Endothelial cell of umbilical vein (primary cell): ENCODE results near the gene MTFR1L. TPM values are rescaled to one million over a fixed set of nuclear protein-coding genes. Genes with fewer than 3 reads are reported as not detected.

ENCODE experiments used
- BruUV-seq: library from RNA; stranded (reverse); fragments of 400-500 nt; replicated peaks from 2 replicates; lab custom pipeline; 2021; lab: Mats Ljungman, UMichigan
- CTCF ChIA-PET: fragments of 300-600, 350-600 bp; sonication (Branson Sonifier 250); formaldehyde crosslinking; loops from one replicate; lab custom pipeline; 2021; ENCODE audit warnings: antibody characterized with exemption, inconsistent platforms; lab: Charles Lee
- POLR2A ChIA-PET: fragments of 300-600, 350-600 bp; sonication (Branson Sonifier 250); formaldehyde crosslinking; loops from one replicate; lab custom pipeline; 2021; ENCODE audit warnings: antibody characterized with exemption, inconsistent platforms; lab: Charles Lee
- DNase-seq: peaks from one replicate; pipeline ENCODE4 v3.0.0-alpha.2; 2011; ENCODE audit warnings: low read depth, low spot score
- FAIRE-seq: peaks from 2 replicates; lab custom pipeline; 2011; peaks lifted over from hg19 to GRCh38; lab: Jason Lieb, UNC
- H2AFZ ChIP-seq: 2 replicates; pipeline ENCODE4 v1.6.0; 2012; ENCODE audit warnings: low read depth, low read length, control low read depth, inconsistent platforms
- H3K27ac ChIP-seq: 2 replicates; pipeline ENCODE4 v1.5.1; 2011; ENCODE audit warnings: low read depth, mild to moderate bottlenecking, control low read depth, low read length, moderate library complexity; ENCODE audit not compliant: insufficient read depth
- H3K27me3 ChIP-seq, 2 experiments: 2 replicates each; pipeline versions ENCODE4 v1.6.0 to v1.6.1; 2011; ENCODE audit warnings: low read length in 2 of 2, mixed read lengths in 1 of 2; ENCODE audit not compliant: control insufficient read depth in 2 of 2, insufficient read depth in 2 of 2
- H3K36me3 ChIP-seq, 2 experiments: 2 replicates in 1 of 2; 3 replicates in 1 of 2; pipeline ENCODE4 v1.5.1; 2011; ENCODE audit warnings: low read length in 2 of 2, mild to moderate bottlenecking in 1 of 2, moderate library complexity in 1 of 2; ENCODE audit not compliant: control insufficient read depth in 2 of 2, insufficient read depth in 2 of 2; ENCODE audit errors: extremely low read depth in 1 of 2
- H3K4me1 ChIP-seq: 3 replicates; pipeline ENCODE4 v1.5.1; 2011; ENCODE audit warnings: mild to moderate bottlenecking, low read length; ENCODE audit not compliant: control insufficient read depth, insufficient read depth; ENCODE audit errors: extremely low read depth
- H3K4me2 ChIP-seq: 2 replicates; pipeline ENCODE4 v1.6.1; 2011; ENCODE audit warnings: low read length, control low read depth, mixed read lengths; ENCODE audit not compliant: insufficient read depth
- H3K4me3 ChIP-seq, 3 experiments: fragments of 200-600 bp in 1 of 3; sonication (generic), shearing (Covaris generic) in 1 of 3; replicated peaks in 1 of 3; 2 replicates each; pipeline ENCODE4 v1.5.1; 2011 to 2016; ENCODE audit warnings: control low read depth in 3 of 3, low read length in 3 of 3, mild to moderate bottlenecking in 2 of 3, inconsistent platforms in 1 of 3, low read depth in 1 of 3, moderate library complexity in 1 of 3; ENCODE audit not compliant: insufficient read depth in 1 of 3
- H3K79me2 ChIP-seq: 2 replicates; pipeline ENCODE4 v1.6.0; 2012; ENCODE audit warnings: low read length, inconsistent platforms; ENCODE audit not compliant: control insufficient read depth, insufficient read depth
- H3K9ac ChIP-seq: replicated peaks from 2 replicates; pipeline ENCODE3; 2011; ENCODE audit warnings: low read length, control low read depth; ENCODE audit not compliant: insufficient read depth; ENCODE audit errors: extremely low read depth
- H3K9me1 ChIP-seq: replicated peaks from 3 replicates; pipeline ENCODE4 v1.6.0; 2011; ENCODE audit warnings: mild to moderate bottlenecking, low read length; ENCODE audit not compliant: control insufficient read depth, insufficient read depth; ENCODE audit errors: extremely low read depth
- H3K9me3 ChIP-seq: replicated peaks from 2 replicates; pipeline ENCODE4 v1.5.1; 2012; ENCODE audit warnings: low read length, inconsistent platforms; ENCODE audit not compliant: control insufficient read depth, insufficient read depth
- H4K20me1 ChIP-seq: replicated peaks from 2 replicates; pipeline ENCODE3; 2011; ENCODE audit warnings: mild to moderate bottlenecking, low read length; ENCODE audit not compliant: control insufficient read depth, insufficient read depth; ENCODE audit errors: extremely low read depth
- EZH2 ChIP-seq: IDR thresholded peaks from 2 replicates; pipeline ENCODE4 v1.6.1; 2012; ENCODE audit warnings: borderline replicate concordance, low read depth, mild to moderate bottlenecking, moderate library complexity, low read length, inconsistent platforms; ENCODE audit not compliant: severe bottlenecking
- FOS ChIP-seq: IDR thresholded peaks from 2 replicates; pipeline ENCODE4 v1.6.1; 2011; ENCODE audit warnings: mild to moderate bottlenecking, low read length, moderate library complexity, borderline replicate concordance; ENCODE audit not compliant: insufficient read depth
- GATA2 ChIP-seq: IDR thresholded peaks from 2 replicates; pipeline ENCODE4 v1.7.0; 2011; ENCODE audit warnings: low read depth, mild to moderate bottlenecking, moderate library complexity, mixed read lengths, low read length; ENCODE audit not compliant: insufficient read length, insufficient read depth
- JUN ChIP-seq: IDR thresholded peaks from 2 replicates; pipeline ENCODE4 v1.6.1; 2011; ENCODE audit warnings: borderline replicate concordance, low read depth; ENCODE audit not compliant: insufficient read length, insufficient read depth
- MYC ChIP-seq: IDR thresholded peaks from one replicate; pipeline ENCODE4 v1.6.1; 2011; ENCODE audit warnings: mild to moderate bottlenecking, low read depth, low read length
- POLR2A ChIP-seq: IDR thresholded peaks from 2 replicates; pipeline ENCODE4 v1.6.1; 2012; ENCODE audit warnings: low read depth, mild to moderate bottlenecking, control low read depth, low read length
- POLR2AphosphoS5 ChIP-seq: IDR thresholded peaks from 2 replicates; pipeline ENCODE4 v1.6.1; 2012; ENCODE audit warnings: low read depth, mild to moderate bottlenecking, control low read depth, low read length, moderate library complexity; ENCODE audit not compliant: insufficient read depth
- dilution Hi-C: fragments of 300-500 bp; cut with MboI; formaldehyde crosslinking; loops from one replicate; pipeline ENCODE4 v1.15.0; 2019; ENCODE audit warnings: low sequenced_read_pairs; ENCODE audit not compliant: extremely low pct_ligation_motif_present
- intact Hi-C: fragments of 100-400 bp; cut with micrococcal nuclease; formaldehyde crosslinking; loops from one replicate; pipeline ENCODE4 v1.10.0; 2022
- polyA plus RNA-seq, 4 experiments: library from polyadenylated mRNA; depleted of rRNA in 3 of 4; stranded (reverse) in 3 of 4; unstranded in 1 of 4; fragments of >200 nt; gene quantifications; 2 replicates each; pipeline versions ENCODE4 v1.2.1 to v1.2.3, GENCODE V29; 2011 to 2012; ENCODE audit warnings: missing spikeins in 1 of 4
- total RNA-seq: library from RNA; stranded (reverse); gene quantifications from 2 replicates; pipeline ENCODE4 v1.2.3, GENCODE V29; 2021
- TF ChIP-seq, protein P1 (sequence below), 2 donors: IDR thresholded peaks; 1 replicate in 1 of 2; 2 replicates in 1 of 2; pipeline ENCODE4 v1.5.1; 2011; ENCODE audit warnings: low read length in 2 of 2, mild to moderate bottlenecking in 2 of 2, moderate library complexity in 2 of 2, control low read depth in 1 of 2, inconsistent platforms in 1 of 2, low read depth in 1 of 2; ENCODE audit not compliant: insufficient read depth in 1 of 2; ENCODE audit errors: extremely low read depth in 1 of 2
- TF ChIP-seq, protein P2 (sequence below): IDR thresholded peaks from 2 replicates; pipeline ENCODE4 v1.6.1; 2011; ENCODE audit not compliant: insufficient read depth, insufficient read length

The MTFR1L gene
- total and polyA plus RNA-seq, 2 donors (not counting 3 experiments of a cell fraction or from before 2014, with no cell fraction given) = 34.8 to 45.5 TPM

DNA sequence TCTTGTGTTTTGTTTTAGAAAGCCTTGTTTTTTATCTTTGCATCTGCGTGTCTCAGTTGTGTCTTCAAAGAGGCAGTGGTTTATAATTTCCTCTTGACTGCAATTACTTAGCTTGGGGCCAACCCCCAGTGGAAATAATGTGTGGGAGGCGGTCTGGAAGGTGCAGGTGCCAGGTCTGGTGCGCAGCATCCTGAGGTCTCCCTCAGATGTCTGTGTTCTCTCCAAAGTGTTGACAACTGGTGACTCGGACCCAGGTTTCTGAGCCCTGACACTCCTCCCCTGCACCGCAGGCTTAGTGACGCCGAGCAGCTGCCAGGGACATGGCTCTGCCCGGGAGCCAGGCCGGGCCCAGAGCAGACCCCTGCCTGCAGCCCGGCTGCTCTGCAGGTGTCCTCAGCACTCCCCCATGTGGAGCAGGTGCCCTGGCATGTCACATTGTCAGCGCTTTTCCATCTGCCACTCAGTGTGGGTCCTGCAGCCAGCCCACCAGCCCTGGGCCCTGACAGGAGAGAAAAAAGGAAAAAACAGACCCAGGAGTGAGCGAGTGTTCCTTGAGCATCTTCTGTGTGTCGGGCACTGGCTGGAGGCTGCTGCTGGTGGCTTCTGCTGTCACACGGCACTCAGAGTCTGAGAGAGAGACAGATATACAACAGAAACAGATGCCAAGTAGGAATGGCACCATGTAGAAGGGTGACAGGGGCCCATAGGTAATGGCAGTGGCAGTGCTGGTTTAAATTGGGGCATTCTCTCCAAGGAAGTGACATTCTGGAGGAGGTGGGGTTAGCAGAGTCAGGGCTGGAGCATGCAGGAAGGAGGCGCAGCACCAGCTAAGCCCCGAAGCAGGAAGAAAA is 44.6 kb upstream of the MTFR1L start:
- Histone ChIP-seq H3K36me3 (no peaks in the 10 kb centered on the region), H2AFZ (no peak overlapping the region), H3K27ac (no peak overlapping the region), H3K9ac (no peak overlapping the region), H3K27me3 (no peaks in the 10 kb centered on the region), H3K9me1 (no peaks in the 10 kb centered on the region), H3K9me3 (no peaks in the 10 kb centered on the region), H4K20me1 (no peaks in the 10 kb centered on the region), H3K4me2 (no peak overlapping the region), H3K4me1 (no peaks in the 10 kb centered on the region), H3K4me3 (no peak overlapping the region), H3K79me2 (no peaks in the 10 kb centered on the region)
- POLR2A ChIA-PET = no interaction called here
- CTCF ChIA-PET = interaction anchor here (1.5 to 1.8 kb wide), 2 partner anchors 9 to 10 kb away, joined by 4 read pairs; no protein-coding TSS in a partner anchor
- intact Hi-C loops (no loop called here), dilution Hi-C loops (no loop called here)
- BruUV-seq = no TSS peak
- no peak for TF ChIP-seq MYC
- no peak for TF ChIP-seq JUN
- TF ChIP-seq EZH2 = no peak
- TF ChIP-seq FOS = no peak
- TF ChIP-seq, protein P1, sequence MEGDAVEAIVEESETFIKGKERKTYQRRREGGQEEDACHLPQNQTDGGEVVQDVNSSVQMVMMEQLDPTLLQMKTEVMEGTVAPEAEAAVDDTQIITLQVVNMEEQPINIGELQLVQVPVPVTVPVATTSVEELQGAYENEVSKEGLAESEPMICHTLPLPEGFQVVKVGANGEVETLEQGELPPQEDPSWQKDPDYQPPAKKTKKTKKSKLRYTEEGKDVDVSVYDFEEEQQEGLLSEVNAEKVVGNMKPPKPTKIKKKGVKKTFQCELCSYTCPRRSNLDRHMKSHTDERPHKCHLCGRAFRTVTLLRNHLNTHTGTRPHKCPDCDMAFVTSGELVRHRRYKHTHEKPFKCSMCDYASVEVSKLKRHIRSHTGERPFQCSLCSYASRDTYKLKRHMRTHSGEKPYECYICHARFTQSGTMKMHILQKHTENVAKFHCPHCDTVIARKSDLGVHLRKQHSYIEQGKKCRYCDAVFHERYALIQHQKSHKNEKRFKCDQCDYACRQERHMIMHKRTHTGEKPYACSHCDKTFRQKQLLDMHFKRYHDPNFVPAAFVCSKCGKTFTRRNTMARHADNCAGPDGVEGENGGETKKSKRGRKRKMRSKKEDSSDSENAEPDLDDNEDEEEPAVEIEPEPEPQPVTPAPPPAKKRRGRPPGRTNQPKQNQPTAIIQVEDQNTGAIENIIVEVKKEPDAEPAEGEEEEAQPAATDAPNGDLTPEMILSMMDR (IDR thresholded peaks at IDR 0.05; ENCODE audit: extremely low read depth in 1 of 2, insufficient read depth in 1 of 2, low read depth in 1 of 2, low read length in 2 of 2) = no peak
- TF ChIP-seq POLR2A = no peak
- no peak for TF ChIP-seq GATA2
- TF ChIP-seq, protein P2, sequence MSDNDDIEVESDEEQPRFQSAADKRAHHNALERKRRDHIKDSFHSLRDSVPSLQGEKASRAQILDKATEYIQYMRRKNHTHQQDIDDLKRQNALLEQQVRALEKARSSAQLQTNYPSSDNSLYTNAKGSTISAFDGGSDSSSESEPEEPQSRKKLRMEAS = no peak
- TF ChIP-seq POLR2AphosphoS5 = no peak
- no peak for FAIRE-seq
- DNase-seq = no peak
